ENCODE data around the gene RNPEP. TPM values are rescaled to one million over a fixed set of nuclear protein-coding genes. Genes with fewer than 3 reads are reported as not detected.

The RNPEP gene
- total and polyA plus RNA-seq, 2 of the 8 experiments (the other 6 are each of a cell fraction or from before 2014, with no cell fraction given), result 34.1 to 51.1 TPM

DNA sequence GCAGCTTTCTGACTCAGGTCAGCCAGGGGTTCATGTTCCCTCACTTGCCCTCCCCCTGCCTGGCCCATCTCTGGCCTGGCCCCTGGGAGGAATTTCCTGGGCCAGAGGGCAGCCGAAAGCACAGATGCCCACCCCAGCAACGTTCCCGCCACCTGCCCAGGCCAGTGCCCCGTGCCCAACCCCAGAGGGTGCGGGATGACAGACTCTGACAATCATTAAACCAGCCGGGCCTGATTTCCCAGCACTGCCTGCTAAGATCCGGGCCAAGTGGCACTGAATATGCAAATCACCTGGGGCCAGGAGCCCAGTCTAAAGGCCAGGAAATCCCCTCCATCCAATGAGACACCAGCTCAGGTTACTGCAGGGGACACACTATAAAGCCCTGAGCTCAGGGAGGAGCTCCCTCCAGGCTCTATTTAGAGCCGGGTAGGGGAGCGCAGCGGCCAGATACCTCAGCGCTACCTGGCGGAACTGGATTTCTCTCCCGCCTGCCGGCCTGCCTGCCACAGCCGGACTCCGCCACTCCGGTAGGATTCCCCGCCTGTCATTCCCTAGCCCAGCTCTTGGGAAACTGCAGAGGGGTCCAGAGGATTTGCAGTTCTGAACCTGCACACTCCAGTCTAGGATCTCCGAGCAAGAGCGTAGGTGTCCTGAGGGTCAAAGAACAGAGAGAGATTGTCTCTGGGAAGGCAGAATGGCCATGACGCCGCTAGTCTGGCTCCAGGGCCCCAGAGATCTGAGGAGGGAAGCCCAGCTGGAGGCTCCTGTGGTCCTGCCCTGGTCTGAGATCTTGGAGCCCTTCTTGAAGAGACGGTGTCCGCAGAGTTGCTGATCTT lies 27.9 kb downstream of the RNPEP start, which contains the start of gene ELF3 (continued):
- TF ChIP-seq GTF2F1 (IDR thresholded peaks at IDR 0.05; ENCODE audit: borderline replicate concordance, low read depth, low read length), result peak; percentile 97
- TF ChIP-seq TBP (IDR thresholded peaks at IDR 0.05; ENCODE audit: low read depth, low read length), result peak; percentile 98
- TF ChIP-seq RBBP5 (IDR thresholded peaks at IDR 0.05; ENCODE audit: borderline replicate concordance, low read depth, low read length), result peak; percentile 97; the same call in 1 of the 2 replicates
- no peak for TF ChIP-seq CEBPB (IDR thresholded peaks at IDR 0.05; ENCODE audit: low read depth, low read length)
- TF ChIP-seq YY1 (IDR thresholded peaks at IDR 0.05; ENCODE audit: low read depth, low read length), result no peak
- peak; percentile 96 for TF ChIP-seq ASH2L (IDR thresholded peaks at IDR 0.05; ENCODE audit: low read length)
- TF ChIP-seq SIN3A (conservative IDR thresholded peaks at IDR 0.05 in 1 of 2, IDR thresholded peaks at IDR 0.05 in 1 of 2; ENCODE audit: low read depth in 1 of 2, low read length in 2 of 2), result peak; percentile 50 to 85; a peak in 2 of 4 replicates
- TF ChIP-seq TAF1 (IDR thresholded peaks at IDR 0.05; ENCODE audit: low read depth, low read length), result peak; percentile 97
- peak in 1 of 2 experiments; percentile 100; a peak in 2 of 3 replicates for TF ChIP-seq POLR2A (IDR thresholded peaks at IDR 0.05; ENCODE audit: control extremely low read depth in 1 of 2, low read depth in 2 of 2, low read length in 2 of 2)
- peak; percentile 98 for TF ChIP-seq POLR2AphosphoS5 (IDR thresholded peaks at IDR 0.05; ENCODE audit: low read depth, low read length)
- no peak for TF ChIP-seq JUND (IDR thresholded peaks at IDR 0.05; ENCODE audit: low read length)
- TF ChIP-seq BRCA1 (IDR thresholded peaks at IDR 0.05; ENCODE audit: low read depth, low read length), result no peak
- TF ChIP-seq TAF7 (optimal IDR thresholded peaks at IDR 0.05; ENCODE audit: borderline replicate concordance, low read depth, low read length), result peak; percentile 93
- TF ChIP-seq EGR1 (IDR thresholded peaks at IDR 0.05; ENCODE audit: borderline replicate concordance, low read depth, low read length), result peak; percentile 21; the same call in 1 of the 2 replicates
